ENCODE data around the gene ZNF226. TPM values are rescaled to one million over a fixed set of nuclear protein-coding genes. Genes with fewer than 3 reads are reported as not detected.
"Not testable (repeated sequence)": the region's sequence is repeated elsewhere in the genome, so short reads cannot be mapped to it uniquely, and the experiment has no call there.

The ZNF226 gene
- total RNA-seq, 2 experiments from 2014 or later: 17.4 to 18.0 TPM

DNA sequence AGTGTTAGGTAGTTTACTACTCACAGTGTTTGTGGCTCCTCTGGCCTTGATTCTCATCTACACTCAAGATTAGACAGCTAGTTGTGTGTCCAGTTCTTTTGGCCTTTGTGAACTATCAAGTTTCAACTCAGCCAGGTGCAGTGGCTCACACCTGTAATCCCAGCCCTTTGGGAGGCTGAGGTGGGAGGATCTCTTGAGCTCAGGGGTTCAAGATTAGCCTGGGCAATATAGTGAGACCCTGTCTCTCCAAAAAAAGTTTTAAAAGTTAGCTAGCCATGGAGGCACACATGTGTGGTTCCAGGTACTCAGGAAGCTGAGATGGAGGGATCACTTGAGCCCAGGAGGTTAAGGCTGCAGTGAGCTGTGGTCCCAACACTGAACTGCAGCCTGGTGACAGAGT is 16.1 kb downstream of the ZNF226 start:
- no peak overlapping the region for H3K4me3 Mint-ChIP-seq
- H3K9me3 Mint-ChIP-seq: peaks cover 64% of the 10 kb centered on the region
- H3K27ac Mint-ChIP-seq: no peak overlapping the region
- H3K36me3 Mint-ChIP-seq (ENCODE audit: low read depth): peaks cover 25% of the 10 kb centered on the region
- DNase-seq: no peak
- H3K4me1 Mint-ChIP-seq: no peaks in the 10 kb centered on the region
- no peaks in the 10 kb centered on the region for H3K27me3 Mint-ChIP-seq
- ChIA-PET POLR2A (no interaction called here), CTCF (no interaction called here)

DNA sequence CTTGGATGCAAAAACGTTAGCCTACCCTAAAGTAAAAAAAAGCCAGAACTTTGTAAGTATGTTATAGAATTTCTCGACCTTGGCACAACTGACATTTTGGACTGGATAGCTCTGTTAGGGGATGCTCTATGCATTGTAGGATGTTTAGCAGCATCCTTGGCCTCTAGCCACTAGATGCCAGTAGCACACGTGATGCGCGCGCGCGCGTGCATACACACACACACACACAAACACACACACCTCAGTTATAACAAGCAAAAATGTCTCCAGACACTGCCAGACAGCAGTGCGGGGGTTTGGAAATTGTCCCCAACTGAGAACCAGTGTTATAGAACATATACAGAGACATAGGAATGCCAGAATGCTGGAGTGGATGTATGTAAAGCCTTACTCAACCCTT is 17.2 kb downstream of the ZNF226 start:
- Mint-ChIP-seq H3K36me3 (ENCODE audit: low read depth) (peaks cover 14% of the 10 kb centered on the region), H3K4me3 (no peak overlapping the region), H3K27me3 (no peaks in the 10 kb centered on the region), H3K27ac (no peak overlapping the region), H3K4me1 (no peaks in the 10 kb centered on the region), H3K9me3 (peaks cover 55% of the 10 kb centered on the region)
- POLR2A ChIA-PET: no interaction called here
- CTCF ChIA-PET: no interaction called here
- no peak for DNase-seq

DNA sequence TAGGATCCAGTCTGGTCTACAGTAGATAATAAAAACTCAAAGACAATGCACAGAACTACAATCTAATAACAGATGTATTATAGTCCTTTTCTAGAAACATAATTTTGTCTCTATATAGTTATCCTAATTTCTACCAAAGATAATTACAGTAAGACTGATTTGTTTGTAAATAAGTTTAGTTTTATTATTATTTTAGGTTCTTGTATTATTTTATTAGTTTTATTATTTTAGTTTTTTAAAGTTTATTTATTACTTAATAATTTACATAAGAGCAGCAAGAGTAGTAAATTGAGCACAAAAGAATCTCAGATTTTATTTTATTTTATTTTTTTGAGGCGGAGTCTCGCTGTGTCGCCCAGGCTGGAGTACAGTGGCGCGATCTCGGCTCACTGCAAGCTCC is 25.1 kb downstream of the ZNF226 start:
- no peaks in the 10 kb centered on the region for H3K4me1 Mint-ChIP-seq
- ChIA-PET CTCF (no interaction called here), POLR2A (no interaction called here)
- no peak overlapping the region for H3K27ac Mint-ChIP-seq
- no peak overlapping the region for H3K4me3 Mint-ChIP-seq
- peaks cover 23% of the 10 kb centered on the region for H3K9me3 Mint-ChIP-seq
- H3K36me3 Mint-ChIP-seq (ENCODE audit: low read depth): no peaks in the 10 kb centered on the region
- no peak for DNase-seq
- peaks cover 2% of the 10 kb centered on the region for H3K27me3 Mint-ChIP-seq

DNA sequence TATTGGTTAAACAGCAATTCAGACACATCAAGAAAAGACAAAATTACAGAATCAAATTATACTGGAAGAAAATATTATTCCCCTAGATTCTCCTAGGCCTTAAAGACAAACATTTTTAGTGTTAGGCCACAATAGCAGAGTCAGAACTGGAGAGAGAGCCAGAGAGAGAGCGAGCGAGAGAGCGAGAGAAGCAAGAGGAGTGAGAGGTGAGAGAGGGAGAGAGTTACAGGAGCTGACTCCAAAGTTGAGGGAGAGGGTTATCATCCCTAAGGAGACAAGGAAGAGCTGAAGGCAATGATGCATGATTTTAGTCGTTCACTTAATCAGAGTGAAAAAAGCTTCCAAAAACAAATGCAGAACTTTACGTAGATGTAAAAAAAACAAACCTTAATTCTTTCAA is 27.2 kb downstream of the ZNF226 start:
- H3K9me3 Mint-ChIP-seq: peaks cover 26% of the 10 kb centered on the region
- H3K27ac Mint-ChIP-seq: no peak overlapping the region
- H3K36me3 Mint-ChIP-seq (ENCODE audit: low read depth): no peaks in the 10 kb centered on the region
- no peak for DNase-seq
- H3K27me3 Mint-ChIP-seq: peaks cover 2% of the 10 kb centered on the region
- ChIA-PET POLR2A (interaction anchor here (1.2 kb wide), 1 partner anchor 15 kb away, joined by 4 read pairs; no protein-coding TSS in a partner anchor), CTCF (interaction anchor here (0.7 kb wide), 1 partner anchor 20 kb away, joined by 3 read pairs; the partner anchor contains the start of gene ZNF227)
- H3K4me3 Mint-ChIP-seq: no peak overlapping the region
- H3K4me1 Mint-ChIP-seq: no peaks in the 10 kb centered on the region

DNA sequence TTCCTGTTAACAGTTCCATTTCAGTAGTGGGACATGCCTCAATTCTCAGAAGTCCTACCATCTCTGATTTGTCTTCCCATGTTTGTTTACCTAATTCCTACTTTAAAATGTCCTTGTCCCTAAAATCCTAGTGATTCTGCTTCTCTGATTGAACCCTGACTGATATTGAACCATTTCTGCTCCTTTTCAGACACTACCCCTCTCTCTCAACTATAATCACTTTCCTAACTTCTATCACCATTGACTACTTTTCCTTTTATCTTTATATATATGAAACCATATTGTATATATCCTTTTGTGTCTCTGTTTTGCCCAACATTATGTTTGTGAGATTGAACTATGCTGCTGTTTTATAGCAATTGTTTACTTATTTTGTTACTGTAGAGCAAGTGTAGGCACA is 31.9 kb downstream of the ZNF226 start:
- no peak overlapping the region for H3K27ac Mint-ChIP-seq
- H3K27me3 Mint-ChIP-seq: peaks cover 2% of the 10 kb centered on the region
- no peaks in the 10 kb centered on the region for H3K4me1 Mint-ChIP-seq
- H3K36me3 Mint-ChIP-seq (ENCODE audit: low read depth): no peaks in the 10 kb centered on the region
- no peak for DNase-seq
- no peak overlapping the region for H3K4me3 Mint-ChIP-seq
- CTCF ChIA-PET: no interaction called here
- POLR2A ChIA-PET: no interaction called here
- peaks cover 23% of the 10 kb centered on the region for H3K9me3 Mint-ChIP-seq

DNA sequence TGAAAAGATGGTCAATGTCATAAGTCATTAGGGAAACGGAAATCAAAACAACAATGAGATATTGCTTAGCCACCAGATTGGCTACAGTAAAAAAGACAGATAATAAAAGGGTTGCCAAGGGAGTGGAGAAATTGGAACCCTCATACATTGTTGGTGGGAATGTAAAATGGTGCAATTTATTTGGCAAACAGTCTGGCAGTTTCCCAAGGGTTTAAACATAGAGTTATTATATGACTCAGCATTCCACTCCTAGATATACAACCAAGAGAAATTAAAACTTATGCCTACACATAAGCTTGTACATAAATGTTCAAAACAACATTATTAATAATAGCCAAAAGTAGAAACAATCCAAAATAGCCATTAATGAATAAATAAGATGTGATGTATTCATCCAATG is 37.6 kb downstream of the ZNF226 start:
- Mint-ChIP-seq H3K4me3 (no peak overlapping the region), H3K27me3 (no peaks in the 10 kb centered on the region), H3K27ac (no peak overlapping the region), H3K9me3 (peaks cover 20% of the 10 kb centered on the region), H3K4me1 (peaks cover 6% of the 10 kb centered on the region), H3K36me3 (ENCODE audit: low read depth) (peaks cover 6% of the 10 kb centered on the region)
- POLR2A ChIA-PET: no interaction called here
- DNase-seq: no peak
- CTCF ChIA-PET: no interaction called here

DNA sequence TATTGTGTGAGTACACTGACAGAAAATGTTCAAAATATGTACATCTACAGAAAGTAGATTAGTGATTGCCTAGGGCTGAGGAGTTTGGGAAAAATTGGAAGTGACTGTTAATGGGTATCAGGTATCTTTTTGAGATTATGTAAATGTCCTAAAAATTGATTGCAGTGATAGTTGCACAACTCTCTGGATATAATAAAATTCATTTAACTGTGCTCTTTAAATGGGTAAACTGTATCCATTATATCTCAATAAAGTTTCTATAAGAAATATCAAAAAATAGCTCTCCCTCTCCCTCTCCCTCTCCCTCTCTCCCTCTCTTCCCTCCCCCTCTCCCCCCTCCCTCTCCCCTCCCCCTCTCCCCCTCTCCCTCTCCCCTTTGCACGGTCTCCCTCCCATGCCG is 38.1 kb downstream of the ZNF226 start:
- ChIA-PET CTCF (no interaction called here), POLR2A (no interaction called here)
- DNase-seq: no peak
- Mint-ChIP-seq H3K4me3 (no peak overlapping the region), H3K9me3 (peaks cover 19% of the 10 kb centered on the region), H3K4me1 (peaks cover 10% of the 10 kb centered on the region), H3K27ac (no peak overlapping the region), H3K27me3 (no peaks in the 10 kb centered on the region), H3K36me3 (ENCODE audit: low read depth) (peaks cover 10% of the 10 kb centered on the region)

DNA sequence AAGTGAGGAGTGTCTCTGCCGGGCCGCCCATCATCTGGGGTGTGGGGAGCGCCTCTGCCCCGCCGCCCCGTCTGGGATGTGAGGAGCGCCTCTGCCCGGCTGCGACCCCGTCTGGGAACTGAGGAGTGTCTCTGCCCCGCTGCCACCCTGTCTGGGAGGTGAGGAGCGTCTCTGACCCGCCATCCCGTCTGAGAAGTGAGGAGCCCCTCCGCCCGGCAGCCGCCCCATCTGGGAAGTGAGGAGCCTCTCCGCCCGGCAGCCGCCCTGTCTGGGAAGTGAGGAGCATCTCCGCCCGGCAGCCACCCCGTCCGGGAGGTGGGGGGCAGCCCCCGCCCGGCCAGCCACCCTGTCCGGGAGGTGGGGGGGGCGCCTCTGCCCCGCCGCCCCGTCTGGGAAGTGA is 39.0 kb downstream of the ZNF226 start:
- POLR2A ChIA-PET, H3K27ac Mint-ChIP-seq, CTCF ChIA-PET, H3K4me3 Mint-ChIP-seq, DNase-seq, H3K27me3 Mint-ChIP-seq: not testable (repeated sequence)
- H3K36me3 Mint-ChIP-seq (ENCODE audit: low read depth): peaks cover 13% of the 10 kb centered on the region
- H3K9me3 Mint-ChIP-seq: peaks cover 19% of the 10 kb centered on the region
- H3K4me1 Mint-ChIP-seq: peaks cover 11% of the 10 kb centered on the region

DNA sequence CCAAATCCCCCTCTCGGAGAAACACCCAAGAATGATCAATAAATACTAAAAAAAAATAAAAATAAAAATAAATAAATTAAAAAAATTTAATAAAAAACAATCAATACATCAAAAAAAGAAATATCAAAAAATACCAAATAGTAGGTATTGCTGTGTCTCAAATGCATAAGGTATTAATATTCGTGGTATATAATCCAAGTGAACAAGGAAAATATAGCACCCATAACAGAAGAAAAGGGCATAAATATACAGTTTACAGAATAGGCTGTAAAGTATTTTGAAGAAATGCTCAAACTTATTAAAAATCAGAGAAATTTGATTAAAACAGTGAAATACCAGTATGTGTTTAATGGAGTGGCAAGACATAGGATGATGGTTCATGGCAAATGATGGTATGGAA is 39.9 kb downstream of the ZNF226 start:
- Mint-ChIP-seq H3K9me3 (peaks cover 22% of the 10 kb centered on the region), H3K27ac (no peak overlapping the region), H3K4me1 (peaks cover 11% of the 10 kb centered on the region), H3K27me3 (no peaks in the 10 kb centered on the region), H3K4me3 (no peak overlapping the region), H3K36me3 (ENCODE audit: low read depth) (peaks cover 13% of the 10 kb centered on the region)
- no peak for DNase-seq
- POLR2A ChIA-PET: no interaction called here
- CTCF ChIA-PET: no interaction called here

DNA sequence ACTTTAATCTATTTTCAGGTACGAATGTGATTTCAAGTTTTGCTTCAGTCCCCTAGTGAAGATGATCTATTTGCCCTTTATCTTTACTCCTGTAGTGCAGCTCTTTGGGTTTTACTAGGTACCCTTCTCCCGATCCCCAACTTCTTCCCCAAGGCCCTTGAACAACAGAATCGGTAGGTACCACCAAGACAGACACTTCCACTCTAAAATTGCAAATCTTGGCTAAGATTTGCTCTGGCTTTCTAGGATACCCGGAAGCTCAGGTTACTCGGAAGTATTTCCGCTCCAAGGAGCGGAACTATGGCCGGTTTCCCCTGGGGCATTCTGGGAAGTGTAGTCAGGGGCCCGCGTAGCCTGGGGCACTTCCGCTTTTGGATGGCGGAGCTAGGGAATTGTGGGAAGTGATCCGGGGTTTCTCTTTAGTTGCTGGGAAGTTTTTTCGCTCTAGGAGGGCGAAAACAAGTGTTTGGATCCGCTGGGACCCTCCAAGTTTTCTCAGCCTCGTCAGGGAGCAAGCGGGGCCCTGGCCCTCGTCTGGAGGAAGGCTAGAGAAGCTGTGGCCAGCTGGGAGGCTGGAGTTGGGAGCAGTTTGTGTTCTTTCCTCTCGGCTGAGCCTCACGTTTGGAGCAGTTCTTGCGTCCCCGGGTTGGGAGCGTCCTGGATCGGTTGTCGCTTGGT is 42.4 kb downstream of the ZNF226 start:
- POLR2A ChIA-PET: interaction anchor here (0.8 to 2.6 kb wide), 9 partner anchors 10 to 293 kb away, joined by 3 to 20 read pairs (median 4); partner anchors contain the start of genes ZNF180, ZNF226 and ZNF235

DNA sequence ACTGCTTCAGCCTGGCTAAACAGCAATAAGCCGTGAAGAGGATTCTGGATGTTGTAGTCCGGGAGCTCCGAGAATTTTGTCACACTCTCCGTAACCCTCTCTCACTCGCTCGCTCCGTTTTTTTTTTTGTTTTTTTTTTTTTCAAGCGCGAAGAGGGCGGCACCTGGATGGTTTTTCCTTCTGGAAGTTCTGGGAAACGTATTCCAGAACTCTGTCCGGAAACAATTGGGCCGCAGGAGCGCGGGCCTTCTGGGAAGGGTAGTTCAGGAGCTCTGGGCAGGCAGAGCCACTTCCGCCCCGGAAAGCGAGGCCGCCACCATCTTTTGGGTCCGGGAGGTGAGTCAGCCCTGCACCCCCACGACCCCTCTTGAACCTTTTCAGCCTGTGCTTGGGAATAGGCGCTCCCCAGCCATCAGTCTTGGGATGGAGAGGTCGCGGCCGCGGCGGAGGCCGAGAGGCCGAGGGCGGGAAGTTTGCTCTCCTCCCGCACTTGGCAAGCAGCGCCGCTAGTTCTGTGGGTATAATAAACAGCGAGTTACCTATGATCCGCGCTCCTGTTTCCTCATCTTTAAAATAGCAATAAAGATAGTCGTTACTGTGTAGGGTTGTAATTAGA is 47.5 kb downstream of the ZNF226 start, which contains the start of gene ZNF227:
ZNF227 (plus strand) TSS at position 283 of the 616 bp plus-strand sequence. CDS start 5,261 bp downstream, outside the sequence.
- CTCF ChIA-PET: interaction anchor here (0.6 to 1.1 kb wide), 7 partner anchors 20 to 1755 kb away, joined by 3 to 5 read pairs (median 3); partner anchors contain the start of gene ZNF226
- Mint-ChIP-seq H3K36me3 (ENCODE audit: low read depth) (peaks cover 54% of the 10 kb centered on the region), H3K4me3 (peak within 1 kb of the TSS; percentile 94), H3K4me1 (peaks cover 29% of the 10 kb centered on the region), H3K27me3 (no peaks in the 10 kb centered on the region), H3K9me3 (peaks cover 15% of the 10 kb centered on the region), H3K27ac (peak within 1 kb of the TSS; percentile 81)
- peak; percentile 83 for DNase-seq
- POLR2A ChIA-PET: interaction anchor here (0.8 to 1.8 kb wide), 6 partner anchors 46 to 277 kb away, joined by 3 to 9 read pairs (median 4); partner anchors contain the start of genes ZNF224, ZNF226, ZNF234 and ZNF235

More for the DNA sequence above, 42.4 kb downstream of the ZNF226 start:
- H3K9me3 Mint-ChIP-seq: peaks cover 22% of the 10 kb centered on the region
- peaks cover 11% of the 10 kb centered on the region for H3K4me1 Mint-ChIP-seq
- CTCF ChIA-PET: interaction anchor here (1.1 to 1.2 kb wide), 2 partner anchors 29 to 113 kb away, joined by 3 to 9 read pairs; partner anchors contain the start of gene ZNF224
- peak; percentile 77 for DNase-seq
- peak overlapping the region; percentile 73 for H3K27ac Mint-ChIP-seq
- H3K4me3 Mint-ChIP-seq: peak overlapping the region; percentile 85
- no peaks in the 10 kb centered on the region for H3K27me3 Mint-ChIP-seq
- H3K36me3 Mint-ChIP-seq (ENCODE audit: low read depth): peaks cover 17% of the 10 kb centered on the region

DNA sequence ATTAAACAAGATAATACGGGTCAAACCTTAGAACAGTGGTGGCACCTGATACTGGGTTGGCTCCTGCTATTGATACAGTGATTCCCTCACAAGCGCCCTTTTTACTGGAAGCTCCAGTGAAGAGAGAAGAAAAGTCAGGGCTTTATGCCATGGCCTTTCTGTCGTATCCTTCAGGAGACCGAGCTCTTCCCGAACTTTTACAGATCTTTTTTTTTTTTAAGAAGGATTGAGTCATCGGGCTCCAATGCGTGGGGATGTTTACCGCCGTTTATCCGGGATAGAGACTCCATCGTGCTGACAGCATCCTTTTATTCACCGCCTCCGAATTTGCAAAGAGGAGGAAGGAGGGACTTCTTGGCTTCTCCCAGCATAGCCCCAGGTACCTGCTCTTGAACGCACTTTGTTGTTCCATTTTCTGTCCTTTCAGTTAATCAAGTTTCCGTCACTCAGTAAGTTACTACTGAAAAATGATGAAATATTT is 48.0 kb downstream of the ZNF226 start:
- no peaks in the 10 kb centered on the region for H3K27me3 Mint-ChIP-seq
- H3K4me3 Mint-ChIP-seq: peak overlapping the region; percentile 94
- ChIA-PET CTCF (interaction anchor here (0.6 to 1.1 kb wide), 4 partner anchors 20 to 1754 kb away, joined by 3 read pairs; partner anchors contain the start of gene ZNF226), POLR2A (interaction anchor here (0.9 to 1.8 kb wide), 4 partner anchors 46 to 278 kb away, joined by 3 to 9 read pairs (median 5); partner anchors contain the start of genes ZNF226, ZNF235 and ZNF45)
- H3K9me3 Mint-ChIP-seq: peaks cover 19% of the 10 kb centered on the region
- peaks cover 55% of the 10 kb centered on the region for H3K36me3 Mint-ChIP-seq (ENCODE audit: low read depth)
- DNase-seq: no peak
- peak overlapping the region; percentile 81 for H3K27ac Mint-ChIP-seq
- H3K4me1 Mint-ChIP-seq: peaks cover 24% of the 10 kb centered on the region

DNA sequence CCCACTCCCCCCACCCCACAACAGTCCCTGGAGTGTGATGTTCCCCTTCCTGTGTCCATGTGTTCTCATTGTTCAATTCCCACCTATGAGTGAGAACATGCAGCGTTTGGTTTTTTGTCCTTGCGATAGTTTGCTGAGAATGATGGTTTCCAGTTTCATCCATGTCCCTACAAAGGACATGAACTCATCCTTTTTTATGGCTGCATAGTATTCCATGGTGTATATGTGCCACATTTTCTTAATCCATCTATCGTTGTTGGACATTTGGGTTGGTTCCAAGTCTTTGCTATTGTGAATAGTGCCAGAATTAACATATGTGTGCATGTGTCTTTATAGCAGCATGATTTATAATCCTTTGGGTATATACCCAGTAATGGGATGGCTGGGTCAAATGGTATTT is 55.0 kb downstream of the ZNF226 start:
- H3K27ac Mint-ChIP-seq: not testable (repeated sequence)

More for the DNA sequence above, 55.0 kb downstream of the ZNF226 start:
- DNase-seq, H3K4me3 Mint-ChIP-seq, POLR2A ChIA-PET, H3K27me3 Mint-ChIP-seq, H3K4me1 Mint-ChIP-seq, CTCF ChIA-PET: not testable (repeated sequence)
- H3K36me3 Mint-ChIP-seq (ENCODE audit: low read depth): peaks cover 73% of the 10 kb centered on the region
- H3K9me3 Mint-ChIP-seq: peaks cover 24% of the 10 kb centered on the region

Measured in activated CD4-positive, alpha-beta memory T cell treated with anti-CD3 and anti-CD28 coated beads, Interleukin-2, amount 10 ng/mL, durations not matched to agents 7 days and 5 days (primary cell).